CD4-positive, alpha-beta T cell treated with Interleukin-1 beta for 1 hour (primary cell): ENCODE results near the gene PSD.

Source experiments
- DNase-seq, 2 donors: peaks; one replicate each; pipeline ENCODE4 v3.0.0-alpha.2; 2020 to 2022

Gene PSD

GRCh38 chr10:102382871-102383270 is 35.7 kb downstream of the PSD start:
- no peak for DNase-seq

DNA sequence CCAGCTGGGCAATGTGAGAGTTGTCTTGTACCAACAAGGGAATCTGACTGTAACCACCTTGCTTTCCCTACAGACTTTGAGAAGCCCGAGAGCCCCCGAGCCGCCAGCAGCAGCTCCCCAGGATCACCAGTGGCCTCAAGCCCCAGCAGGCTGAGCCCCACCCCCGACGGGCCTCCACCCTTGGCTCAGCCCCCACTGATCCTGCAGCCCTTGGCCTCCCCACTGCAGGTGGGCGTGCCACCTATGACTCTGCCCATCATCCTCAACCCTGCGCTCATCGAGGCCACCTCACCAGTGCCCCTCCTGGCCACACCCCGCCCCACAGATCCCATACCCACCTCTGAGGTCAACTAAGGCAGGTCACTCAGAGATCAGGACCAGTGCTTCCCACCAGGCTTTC is 36.6 kb downstream of the PSD start:
- DNase-seq: no peak

DNA sequence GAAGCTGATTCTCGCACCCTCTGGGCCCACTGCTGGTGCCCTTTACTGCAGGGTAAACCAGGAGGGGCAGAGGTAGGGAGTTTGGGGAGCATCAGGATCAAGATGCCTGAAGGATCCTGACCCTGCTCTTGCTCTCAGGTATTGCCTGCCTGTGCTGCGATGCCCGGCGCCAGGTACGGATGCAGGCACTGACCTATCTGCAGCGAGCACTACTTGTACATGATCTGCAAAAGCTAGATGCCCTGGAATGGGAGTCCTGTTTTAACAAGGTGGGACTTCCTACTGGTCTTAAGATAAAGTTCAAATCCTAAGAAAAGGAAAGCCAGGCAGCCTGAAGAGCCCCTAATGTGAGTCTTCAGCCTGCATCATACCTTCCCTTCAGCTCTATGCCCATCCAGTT is 39.2 kb downstream of the PSD start:
- no peak for DNase-seq

- DNase-seq: no peak
Measured at GRCh38 chr10:102376901-102377300, 41.7 kb downstream of the PSD start.

- DNase-seq: no peak
Measured at GRCh38 chr10:102375867-102376266, 42.7 kb downstream of the PSD start.

GRCh38 chr10:102375250-102375649 is 43.3 kb downstream of the PSD start:
- DNase-seq: peak in 1 of 2 donors; percentile 13

- no peak for DNase-seq
Measured at GRCh38 chr10:102371295-102371694, 47.3 kb downstream of the PSD start.

DNA sequence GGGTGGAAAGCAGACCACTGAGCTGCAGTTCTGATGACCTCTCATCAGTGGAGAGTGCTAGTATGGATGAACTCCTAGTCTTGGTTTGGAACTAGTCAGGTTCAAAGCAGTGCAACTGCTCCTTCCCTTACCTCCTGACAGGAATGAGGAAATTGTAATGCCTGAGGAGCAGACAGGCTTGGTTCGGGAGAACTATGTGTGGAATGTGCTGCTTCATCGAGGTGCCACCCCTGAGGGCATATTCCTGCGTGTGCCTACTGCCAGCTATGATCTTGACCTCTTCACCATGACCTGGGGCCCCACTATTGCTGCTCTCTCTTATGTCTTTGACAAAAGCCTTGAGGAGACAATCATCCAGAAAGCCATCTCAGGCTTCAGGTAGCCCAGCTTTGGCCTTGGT is 50.5 kb downstream of the PSD start:
- DNase-seq: no peak

GRCh38 chr10:102367441-102367840 is 51.1 kb downstream of the PSD start:
- no peak for DNase-seq

DNA sequence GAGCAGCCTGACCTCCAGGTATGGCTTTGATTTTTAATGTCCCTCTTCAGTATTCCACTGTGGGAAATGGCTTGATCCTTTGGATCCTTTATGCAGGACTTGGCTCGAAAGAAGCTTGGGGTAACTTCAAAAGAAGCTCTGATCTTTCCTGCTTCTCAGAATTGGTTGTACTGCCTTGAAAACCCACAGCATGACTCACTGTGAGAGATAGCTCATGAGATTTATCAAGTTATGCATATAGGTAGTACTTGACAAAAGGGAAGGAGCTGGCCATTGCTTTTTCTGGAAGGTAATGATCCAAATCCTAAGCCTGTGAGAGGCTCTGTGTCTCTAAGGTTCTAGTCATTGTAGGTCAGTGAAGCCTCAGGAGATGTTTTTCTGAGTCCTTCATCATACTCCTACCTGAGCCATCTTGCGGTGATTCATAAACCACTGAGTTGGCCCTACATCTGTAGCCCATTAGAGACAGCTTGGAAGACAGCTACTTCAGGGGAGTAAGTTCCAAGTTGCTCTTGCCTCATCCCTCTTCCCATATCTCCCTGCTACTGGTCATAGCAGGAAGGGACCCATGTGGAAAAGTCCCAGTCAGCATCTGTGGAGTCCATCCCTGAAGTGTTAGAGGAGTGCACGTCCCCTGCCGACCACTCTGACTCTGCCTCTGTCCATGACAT is 59.7 kb downstream of the PSD start:
- DNase-seq: no peak

DNA sequence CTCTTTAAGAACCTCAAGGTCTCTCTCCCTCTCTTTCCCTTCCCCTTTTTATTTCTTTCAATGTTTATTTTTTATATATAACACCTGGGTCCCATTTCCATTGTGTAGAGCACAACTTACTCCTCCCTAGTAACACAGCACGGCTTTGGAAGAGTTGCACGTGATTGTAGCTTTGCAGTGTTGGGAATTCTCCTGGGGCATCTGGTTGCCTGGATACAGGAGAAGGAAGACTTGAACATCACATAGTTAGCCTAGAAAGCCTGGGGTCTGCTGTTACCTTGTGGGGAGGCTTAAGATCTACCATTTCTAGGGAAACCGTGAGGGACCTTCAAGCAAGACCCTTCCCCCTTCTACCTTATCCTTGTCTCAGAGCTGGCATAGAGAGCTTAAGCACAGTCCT is 64.1 kb downstream of the PSD start:
- DNase-seq: no peak
